ENCODE data around the gene TTYH3.
"Not testable (repeated sequence)": the region's sequence is repeated elsewhere in the genome, so short reads cannot be mapped to it uniquely, and the experiment has no call there.

TTYH3 gene

GRCh38 chr7:2661602-2662272 is 30.0 kb downstream of the TTYH3 start:
- peak in 1 of 56 donors; percentile 37 for DNase-seq

GRCh38 chr7:2662273-2663120 is 30.7 kb downstream of the TTYH3 start:
- DNase-seq, result peak in 1 of 56 donors; percentile 18

GRCh38 chr7:2663121-2663886 is 31.5 kb downstream of the TTYH3 start:
- peak in 11 of 56 donors; percentile 5 to 64 (median 33) for DNase-seq

GRCh38 chr7:2663960-2664359 is 32.2 kb downstream of the TTYH3 start:
- DNase-seq, result no peak

- DNase-seq, result peak in 3 of 56 donors; percentile 10 to 51 (median 33)
These were observed 33.6 kb downstream of the TTYH3 start for GRCh38 chr7:2665359-2665791.

GRCh38 chr7:2666155-2666554 is 34.4 kb downstream of the TTYH3 start:
- DNase-seq, result no peak

- no peak for DNase-seq
These were observed 34.9 kb downstream of the TTYH3 start for GRCh38 chr7:2666588-2667250.

GRCh38 chr7:2667843-2668242 is 36.1 kb downstream of the TTYH3 start:
- DNase-seq, result no peak

GRCh38 chr7:2668401-2668800 is 36.6 kb downstream of the TTYH3 start:
- no peak for DNase-seq

- no peak for DNase-seq
These were observed 38.4 kb downstream of the TTYH3 start for GRCh38 chr7:2670171-2670570.

- peak in 37 of 56 donors; percentile 5 to 75 (median 32) for DNase-seq
These were observed 39.1 kb downstream of the TTYH3 start for GRCh38 chr7:2670720-2671391.

- DNase-seq, result not testable (repeated sequence)
These were observed 41.4 kb downstream of the TTYH3 start for GRCh38 chr7:2673214-2673613.

GRCh38 chr7:2673934-2674333 is 42.1 kb downstream of the TTYH3 start:
- no peak for DNase-seq

- no peak for DNase-seq
These were observed 43.5 kb downstream of the TTYH3 start for GRCh38 chr7:2675256-2675764.

GRCh38 chr7:2676576-2676975 is 44.8 kb downstream of the TTYH3 start:
- not testable (repeated sequence) for DNase-seq

- DNase-seq, result not testable (repeated sequence)
These were observed 46.7 kb downstream of the TTYH3 start for GRCh38 chr7:2678454-2678853.

- peak in 6 of 56 donors; percentile 12 to 61 (median 24) for DNase-seq
These were observed 47.6 kb downstream of the TTYH3 start for GRCh38 chr7:2679135-2680127.

GRCh38 chr7:2680256-2680655 is 48.5 kb downstream of the TTYH3 start:
- no peak for DNase-seq

All from nucleus accumbens (tissue), 56 donors.